ENCODE results near the gene RAPGEF4.

RAPGEF4 gene

DNA sequence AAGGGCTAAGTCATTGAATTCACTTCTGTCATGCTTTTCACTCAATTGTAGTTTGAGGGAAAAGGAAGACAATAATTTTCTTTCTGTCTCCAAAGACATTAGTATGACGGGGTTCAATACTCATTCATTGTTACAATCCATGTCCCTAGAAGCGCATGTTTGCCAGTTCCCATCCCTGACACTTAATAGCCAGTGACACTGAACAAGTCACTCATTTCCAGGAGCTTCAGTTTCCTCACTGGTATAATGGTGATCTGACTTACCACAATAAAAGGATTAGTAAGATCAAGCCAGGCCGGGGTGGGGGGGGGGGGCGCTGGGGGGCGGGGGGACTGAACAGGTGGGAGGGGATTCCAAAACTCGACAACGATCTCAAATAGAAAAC, 195.2 kb downstream of the RAPGEF4 start:
- TF ChIP-seq, protein P1, sequence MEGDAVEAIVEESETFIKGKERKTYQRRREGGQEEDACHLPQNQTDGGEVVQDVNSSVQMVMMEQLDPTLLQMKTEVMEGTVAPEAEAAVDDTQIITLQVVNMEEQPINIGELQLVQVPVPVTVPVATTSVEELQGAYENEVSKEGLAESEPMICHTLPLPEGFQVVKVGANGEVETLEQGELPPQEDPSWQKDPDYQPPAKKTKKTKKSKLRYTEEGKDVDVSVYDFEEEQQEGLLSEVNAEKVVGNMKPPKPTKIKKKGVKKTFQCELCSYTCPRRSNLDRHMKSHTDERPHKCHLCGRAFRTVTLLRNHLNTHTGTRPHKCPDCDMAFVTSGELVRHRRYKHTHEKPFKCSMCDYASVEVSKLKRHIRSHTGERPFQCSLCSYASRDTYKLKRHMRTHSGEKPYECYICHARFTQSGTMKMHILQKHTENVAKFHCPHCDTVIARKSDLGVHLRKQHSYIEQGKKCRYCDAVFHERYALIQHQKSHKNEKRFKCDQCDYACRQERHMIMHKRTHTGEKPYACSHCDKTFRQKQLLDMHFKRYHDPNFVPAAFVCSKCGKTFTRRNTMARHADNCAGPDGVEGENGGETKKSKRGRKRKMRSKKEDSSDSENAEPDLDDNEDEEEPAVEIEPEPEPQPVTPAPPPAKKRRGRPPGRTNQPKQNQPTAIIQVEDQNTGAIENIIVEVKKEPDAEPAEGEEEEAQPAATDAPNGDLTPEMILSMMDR (IDR thresholded peaks at IDR 0.05; ENCODE audit: insufficient read depth, low read depth, low read length, missing control alignments), result no peak
- H3K4me3 ChIP-seq (ENCODE audit: low read depth, low read length), result no peak overlapping the region
- DNase-seq (ENCODE audit: low read depth), result no peak

DNA sequence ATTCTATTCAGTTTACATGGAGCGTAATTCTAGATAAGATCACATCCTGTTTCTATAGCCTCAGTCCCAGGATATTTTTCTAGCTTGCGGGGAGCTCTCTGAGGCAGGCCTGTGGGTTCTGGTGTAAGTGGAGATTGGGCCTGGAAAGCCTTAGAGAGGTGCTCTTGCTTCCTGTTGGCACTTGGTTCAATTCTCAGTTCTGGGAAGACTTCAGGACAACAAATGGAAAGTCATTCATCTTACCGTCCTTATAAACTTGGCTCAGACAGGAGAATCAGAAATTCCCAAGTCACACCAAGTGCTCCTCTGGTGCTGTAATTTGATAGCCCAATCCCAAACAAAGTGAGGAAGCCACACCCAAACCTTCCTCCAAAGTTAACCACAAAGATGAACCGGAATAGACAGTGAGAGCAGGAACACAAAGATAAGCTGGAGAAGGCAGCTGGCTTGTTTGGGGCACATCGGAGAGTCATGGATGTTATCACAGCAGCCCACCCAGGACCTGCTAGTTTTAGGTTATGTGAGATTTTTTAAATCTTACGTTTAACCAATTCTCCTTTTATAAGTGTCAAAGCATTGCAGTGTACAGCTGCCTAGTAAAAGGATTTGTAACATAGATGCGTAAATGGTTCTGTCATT, 195.7 kb downstream of the RAPGEF4 start:
- H3K4me3 ChIP-seq (ENCODE audit: low read depth, low read length), result no peak overlapping the region
- DNase-seq (ENCODE audit: low read depth), result no peak
- TF ChIP-seq, protein P1 (IDR thresholded peaks at IDR 0.05; ENCODE audit: insufficient read depth, low read depth, low read length, missing control alignments), result no peak

DNA sequence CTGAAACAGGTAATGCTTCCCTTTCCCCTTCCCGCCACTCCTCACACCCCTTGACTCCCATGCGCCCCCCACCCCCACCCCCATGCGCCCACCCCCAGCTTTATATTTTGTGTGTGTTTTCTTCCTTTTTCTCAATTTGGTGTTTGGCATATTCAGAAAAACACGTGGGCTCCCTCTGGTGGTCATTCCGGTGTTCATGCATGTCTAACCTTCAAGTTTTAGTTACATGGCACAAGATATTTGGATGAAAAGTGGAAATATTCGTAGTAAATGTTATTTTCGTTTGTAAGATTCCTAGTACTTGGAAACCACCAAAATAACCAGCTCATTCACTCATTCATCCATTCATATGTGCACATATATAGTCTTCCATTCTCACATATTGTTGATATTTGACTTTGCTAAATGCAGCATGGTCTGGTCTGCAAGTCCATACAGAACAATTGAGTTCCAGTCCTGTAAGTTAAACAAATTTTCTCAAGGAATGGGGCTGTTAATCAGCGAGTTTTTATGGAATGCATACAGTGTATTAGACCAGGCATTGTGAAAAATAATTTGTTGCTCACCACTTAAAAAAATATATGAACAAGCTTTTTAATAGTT, 196.4 kb downstream of the RAPGEF4 start:
- H3K4me3 ChIP-seq (ENCODE audit: low read depth, low read length), result no peak overlapping the region
- DNase-seq (ENCODE audit: low read depth), result peak; percentile 73
- TF ChIP-seq, protein P1 (IDR thresholded peaks at IDR 0.05; ENCODE audit: insufficient read depth, low read depth, low read length, missing control alignments), result peak; percentile 71

DNA sequence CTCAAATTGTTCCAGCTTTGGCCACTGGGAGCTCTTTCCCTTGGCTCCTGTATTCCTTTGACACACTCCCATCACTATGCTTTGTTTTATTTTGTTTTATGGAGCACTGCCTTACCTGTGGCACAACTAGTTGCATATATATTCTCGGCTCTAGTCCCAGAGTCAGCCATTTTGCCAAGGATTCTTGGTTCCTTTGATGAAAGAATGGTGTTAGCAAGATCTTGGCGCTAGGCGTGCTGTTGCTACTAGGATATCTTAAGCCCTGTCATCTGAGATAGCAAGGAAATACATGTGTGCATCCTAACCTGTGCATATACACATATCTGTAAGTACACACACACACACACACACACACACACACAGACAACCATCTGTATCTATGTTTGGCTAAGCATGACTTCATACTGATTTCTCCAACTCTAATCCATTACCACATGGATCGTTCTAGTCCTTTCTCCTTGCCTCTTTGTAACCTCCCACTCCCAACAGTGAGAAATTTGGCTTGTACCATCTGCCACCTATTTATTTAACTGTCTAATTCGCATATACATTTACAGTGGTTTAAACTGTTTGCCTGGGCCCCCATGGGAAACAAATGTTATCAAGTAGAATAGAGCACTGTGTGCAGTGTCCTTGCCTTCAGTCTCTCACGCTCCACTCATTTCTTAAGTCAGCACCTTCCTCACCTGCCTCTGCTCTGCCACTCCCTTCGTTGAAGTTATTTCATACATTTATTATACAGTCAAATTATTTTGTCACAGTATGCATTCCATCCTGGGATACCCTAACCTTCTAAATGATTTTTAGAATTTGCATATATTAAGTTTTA, 202.5 kb downstream of the RAPGEF4 start:
- no peak overlapping the region for H3K4me3 ChIP-seq (ENCODE audit: low read depth, low read length)
- TF ChIP-seq, protein P1 (IDR thresholded peaks at IDR 0.05; ENCODE audit: insufficient read depth, low read depth, low read length, missing control alignments), result no peak
- DNase-seq (ENCODE audit: low read depth), result no peak

DNA sequence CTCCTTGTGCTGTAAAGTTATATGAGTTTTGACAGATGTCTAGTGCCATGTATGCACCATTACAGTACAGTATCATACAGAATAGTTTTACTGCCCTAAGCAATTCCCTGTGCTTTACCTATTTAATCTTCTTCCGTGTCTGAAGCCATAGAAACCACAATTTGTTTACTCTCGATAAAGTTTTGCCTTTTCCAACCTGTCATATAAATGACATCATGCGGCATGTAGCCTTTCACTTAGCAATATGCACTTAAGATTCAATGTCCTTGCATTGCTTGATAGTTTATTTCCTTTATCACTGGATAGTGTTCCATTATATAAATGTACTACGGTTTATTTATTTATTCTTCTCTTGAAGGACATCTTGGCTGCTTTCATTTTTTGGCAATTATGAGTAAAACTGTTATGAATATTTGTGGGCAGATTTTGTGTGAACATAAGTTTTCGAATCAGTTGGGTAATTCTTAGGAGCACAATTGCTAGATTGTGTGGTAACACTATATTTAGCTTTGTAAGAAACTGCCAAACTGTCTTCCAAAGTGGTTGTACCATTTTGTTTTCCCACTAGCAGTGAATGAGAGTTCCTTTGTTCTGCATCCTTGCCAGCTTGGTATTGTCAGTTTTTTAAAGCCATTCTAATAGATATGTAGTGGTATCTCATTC, 203.2 kb downstream of the RAPGEF4 start:
- no peak overlapping the region for H3K4me3 ChIP-seq (ENCODE audit: low read depth, low read length)
- TF ChIP-seq, protein P1 (IDR thresholded peaks at IDR 0.05; ENCODE audit: insufficient read depth, low read depth, low read length, missing control alignments), result no peak
- no peak for DNase-seq (ENCODE audit: low read depth)

DNA sequence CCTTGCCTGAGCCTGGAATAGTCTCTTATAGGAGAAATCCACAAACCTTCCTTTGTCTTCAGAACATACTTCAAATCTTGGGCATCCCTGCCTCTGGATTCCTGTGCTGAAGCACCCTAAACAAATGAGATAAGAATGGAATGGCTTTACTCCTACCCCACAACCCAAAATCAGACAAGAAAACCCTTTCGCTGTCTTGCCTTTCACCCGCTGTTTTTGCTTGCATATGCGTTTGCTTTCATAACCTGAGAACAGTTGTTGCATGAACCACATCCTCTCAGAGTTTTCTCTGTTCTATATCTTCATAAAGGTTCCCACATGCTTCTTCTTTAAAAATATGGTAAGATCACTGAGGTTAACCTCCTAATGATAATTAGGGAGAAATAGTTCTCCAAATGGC, 207.9 kb downstream of the RAPGEF4 start:
- H3K4me3 ChIP-seq (ENCODE audit: low read depth, low read length), result no peak overlapping the region
- DNase-seq (ENCODE audit: low read depth), result peak; percentile 11
- TF ChIP-seq, protein P1 (IDR thresholded peaks at IDR 0.05; ENCODE audit: insufficient read depth, low read depth, low read length, missing control alignments), result no peak
